HepG2 (cell line): Measurements from ENCODE around the gene RIN3. TPM values are rescaled to one million over a fixed set of nuclear protein-coding genes. Genes with fewer than 3 reads are reported as not detected.

ENCODE experiments used
- AHDC1 ChIP-seq: sonication (generic); formaldehyde crosslinking; IDR thresholded peaks from 2 replicates; pipeline ENCODE4 v1.5.1; 2020; ENCODE audit warnings: mild to moderate bottlenecking, missing genetic modification reagents, borderline replicate concordance
- BRCA1 ChIP-seq: sonication (generic); formaldehyde crosslinking; IDR thresholded peaks from 2 replicates; pipeline ENCODE4 v1.4.0; 2020; ENCODE audit warnings: missing genetic modification reagents
- ETV5 ChIP-seq: IDR thresholded peaks from 2 replicates; pipeline ENCODE4 v1.6.1; 2018; ENCODE audit warnings: missing biosample characterization, missing genetic modification reagents, inconsistent platforms, borderline replicate concordance
- NFE2L1 ChIP-seq: sonication (generic); formaldehyde crosslinking; IDR thresholded peaks from 2 replicates; pipeline ENCODE4 v1.4.0; 2020; ENCODE audit warnings: missing genetic modification reagents, mild to moderate bottlenecking, borderline replicate concordance
- PATZ1 ChIP-seq: sonication (generic); formaldehyde crosslinking; IDR thresholded peaks from 2 replicates; pipeline ENCODE4 v1.4.0; 2020; ENCODE audit warnings: missing genetic modification reagents
- SP1 ChIP-seq, 2 experiments: fragments of 450-650 bp in 1 of 2; sonication (generic) in 1 of 2; formaldehyde crosslinking in 1 of 2; IDR thresholded peaks; 2 replicates each; pipeline versions ENCODE4 v1.4.0 to v1.6.1; 2016 to 2020; ENCODE audit warnings: missing genetic modification reagents in 1 of 2
- TBX3 ChIP-seq: fragments of 450-650 bp; IDR thresholded peaks from 2 replicates; pipeline ENCODE4 v1.6.1; 2017; ENCODE audit warnings: antibody characterized with exemption, mild to moderate bottlenecking, inconsistent platforms, borderline replicate concordance
- ZBTB43 ChIP-seq: sonication (generic); formaldehyde crosslinking; conservative IDR thresholded peaks from 2 replicates; pipeline ENCODE4 v1.4.0; 2020; ENCODE audit warnings: missing genetic modification reagents
- ZFP1 ChIP-seq: IDR thresholded peaks from 2 replicates; pipeline ENCODE4 v1.6.1; 2016
- ZFP36L2 ChIP-seq: sonication (generic); formaldehyde crosslinking; IDR thresholded peaks from 2 replicates; pipeline ENCODE4 v1.4.0; 2020; ENCODE audit warnings: missing genetic modification reagents
- ZKSCAN1 ChIP-seq: fragments of 150-350 bp; IDR thresholded peaks from 2 replicates; pipeline ENCODE4 v1.6.1; 2014; ENCODE audit warnings: low read length
- ZNF10 ChIP-seq: sonication (generic); formaldehyde crosslinking; IDR thresholded peaks from 2 replicates; pipeline ENCODE4 v1.4.0; 2020; ENCODE audit warnings: mild to moderate bottlenecking, low read depth, missing genetic modification reagents, borderline replicate concordance
- ZNF414 ChIP-seq: sonication (generic); formaldehyde crosslinking; IDR thresholded peaks from 2 replicates; pipeline ENCODE4 v1.5.0; 2020; ENCODE audit warnings: missing genetic modification reagents
- ZNF501 ChIP-seq: sonication (generic); formaldehyde crosslinking; IDR thresholded peaks from 2 replicates; pipeline ENCODE4 v1.5.1; 2020; ENCODE audit warnings: mild to moderate bottlenecking, moderate library complexity, missing genetic modification reagents
- ZNF678 ChIP-seq: sonication (generic); formaldehyde crosslinking; IDR thresholded peaks from 2 replicates; pipeline ENCODE4 v1.4.0; 2020; ENCODE audit warnings: mild to moderate bottlenecking, missing genetic modification reagents
- ZNF7 ChIP-seq: IDR thresholded peaks from 2 replicates; pipeline ENCODE4 v1.6.1; 2016; ENCODE audit warnings: missing biosample characterization, missing genetic modification reagents
- ZNF703 ChIP-seq: sonication (generic); formaldehyde crosslinking; IDR thresholded peaks from 2 replicates; pipeline ENCODE4 v1.5.1; 2020; ENCODE audit warnings: missing genetic modification reagents, mild to moderate bottlenecking, moderate library complexity, borderline replicate concordance
- ZSCAN5A ChIP-seq: sonication (generic); formaldehyde crosslinking; IDR thresholded peaks from 2 replicates; pipeline ENCODE4 v1.8.0; 2022; ENCODE audit warnings: mild to moderate bottlenecking, missing genetic modification reagents, borderline replicate concordance
- polyA plus RNA-seq, 8 experiments: library from polyadenylated mRNA; depleted of rRNA in 3 of 8; stranded (reverse) in 7 of 8; unstranded in 1 of 8; fragments of >200 nt; fragmentation: Illumina TruSeq in 4 of 8; extraction: Trizol in 4 of 8; gene quantifications; 2 replicates each; pipeline versions ENCODE4 v1.2.1 to v1.2.3, GENCODE V29; 2011 to 2016; ENCODE audit warnings: low read depth in 4 of 8, missing spikeins in 1 of 8, mixed read lengths in 1 of 8; ENCODE audit not compliant: insufficient read depth in 1 of 8
- total RNA-seq, 5 experiments: library from RNA; depleted of rRNA; stranded (reverse); fragments of >200 nt; fragmentation: Illumina TruSeq; extraction: Trizol; gene quantifications; 2 replicates each; pipeline ENCODE4 v1.2.3, GENCODE V29; 2016; ENCODE audit warnings: low read depth in 1 of 5

Gene RIN3
- total and polyA plus RNA-seq, 2 of the 13 experiments (the other 11 are each of a cell fraction or from before 2014, with no cell fraction given), result 2.3 to 3.6 TPM

GRCh38 chr14:92556863-92557543 lies 43.4 kb downstream of the RIN3 start (continued):
- TF ChIP-seq ZKSCAN1 (no peak), PATZ1 (CRISPR knock-in tag) (peak; percentile 91), ZNF10 (CRISPR knock-in tag) (no peak), ZNF703 (no peak), AHDC1 (CRISPR knock-in tag) (peak; percentile 91), ZBTB43 (0 out of 2 replicates have a peak, but pooled peaks have one; percentile 56), ZSCAN5A (CRISPR knock-in tag) (no peak; the same call in 1 of the 2 replicates), ZFP36L2 (no peak), ETV5 (0 out of 2 replicates have a peak, but pooled peaks have one; percentile 43), ZNF501 (CRISPR knock-in tag) (no peak), ZNF414 (no peak), TBX3 (0 out of 2 replicates have a peak, but pooled peaks have one; percentile 53), BRCA1 (CRISPR knock-in tag) (no peak), ZNF678 (CRISPR knock-in tag) (no peak), ZNF7 (CRISPR knock-in tag) (peak; percentile 97), NFE2L1 (no peak), SP1 (IDR thresholded peaks at IDR 0.05) (no peak), SP1 (CRISPR knock-in tag; IDR thresholded peaks at IDR 0.05) (peak; percentile 35; the same call in 1 of the 2 replicates), ZFP1 (CRISPR knock-in tag) (0 out of 2 replicates have a peak, but pooled peaks have one; percentile 50)
